ENCODE data around the gene TNFRSF9. TPM values are rescaled to one million over a fixed set of nuclear protein-coding genes. Genes with fewer than 3 reads are reported as not detected.

TNFRSF9 gene
- total and polyA plus RNA-seq, 10 donors = 2.2 to 11.7 (median 3.5) TPM

GRCh38 chr1:7878027-7878426 is 62.6 kb downstream of the TNFRSF9 start:
- no peaks in the 10 kb centered on the region for H3K27me3 ChIP-seq (replicated peaks in 1 of 7)
- WGBS, 5 donors = 32 to 64% (median 50%) methylated on average over 1 of the region's 1 CpG
- no peak overlapping the region for H3K4me3 ChIP-seq
- peaks cover 4 to 20% (median 14%) of the 10 kb centered on the region in 8 donors for H3K9me3 ChIP-seq
- intact Hi-C loops (cut with DNase I; ENCODE audit: low total_unique reads) = no loop called here
- no peak for TF ChIP-seq POLR2A (IDR thresholded peaks at IDR 0.05)
- TF ChIP-seq CTCF (IDR thresholded peaks at IDR 0.05 in 8 of 11, conservative IDR thresholded peaks at IDR 0.05 in 3 of 11) = no peak
- no peak for TF ChIP-seq POLR2AphosphoS5 (IDR thresholded peaks at IDR 0.05)
- H3K4me1 ChIP-seq = no peaks in the 10 kb centered on the region
- H3K27ac ChIP-seq = no peak overlapping the region
- no peaks in the 10 kb centered on the region for H3K36me3 ChIP-seq
- no peak for DNase-seq

GRCh38 chr1:7873801-7874795 is 66.5 kb downstream of the TNFRSF9 start:
- H3K9me3 ChIP-seq = peaks cover 4 to 20% (median 14%) of the 10 kb centered on the region in 8 donors
- no peak for DNase-seq
- WGBS, 5 donors = 74 to 89% (median 83%) methylated on average over 11 of the region's 11 CpGs
- no peaks in the 10 kb centered on the region for H3K27me3 ChIP-seq (replicated peaks in 1 of 7)
- no peak for TF ChIP-seq CTCF (IDR thresholded peaks at IDR 0.05 in 8 of 11, conservative IDR thresholded peaks at IDR 0.05 in 3 of 11)
- no peak for TF ChIP-seq POLR2A (IDR thresholded peaks at IDR 0.05)
- no peak for TF ChIP-seq POLR2AphosphoS5 (IDR thresholded peaks at IDR 0.05)
- H3K27ac ChIP-seq = no peak overlapping the region
- no peak overlapping the region for H3K4me3 ChIP-seq
- H3K4me1 ChIP-seq = no peaks in the 10 kb centered on the region
- intact Hi-C loops (cut with DNase I; ENCODE audit: low total_unique reads) = no loop called here
- no peaks in the 10 kb centered on the region for H3K36me3 ChIP-seq

GRCh38 chr1:7871136-7871535 is 69.5 kb downstream of the TNFRSF9 start:
- no peaks in the 10 kb centered on the region for H3K27me3 ChIP-seq (replicated peaks in 1 of 7)
- H3K27ac ChIP-seq = no peak overlapping the region
- no peaks in the 10 kb centered on the region for H3K9me3 ChIP-seq
- intact Hi-C loops (cut with DNase I; ENCODE audit: low total_unique reads) = no loop called here
- TF ChIP-seq POLR2A (IDR thresholded peaks at IDR 0.05) (no peak), CTCF (IDR thresholded peaks at IDR 0.05 in 8 of 11, conservative IDR thresholded peaks at IDR 0.05 in 3 of 11) (no peak), POLR2AphosphoS5 (IDR thresholded peaks at IDR 0.05) (no peak)
- no peak for DNase-seq
- 81 to 87% (median 82%) methylated on average over 6 of the region's 6 CpGs for WGBS, 5 donors
- no peaks in the 10 kb centered on the region for H3K4me1 ChIP-seq
- H3K4me3 ChIP-seq = no peak overlapping the region
- H3K36me3 ChIP-seq = no peaks in the 10 kb centered on the region
